NCI-H128 (cell line): ENCODE measurements around the gene TRAPPC2B.

ENCODE experiments used
- DNase-seq: peaks from one replicate; lab custom pipeline; 2025; ENCODE audit not compliant: unreplicated experiment; lab: John Stamatoyannopoulos, UW

Gene TRAPPC2B

DNA sequence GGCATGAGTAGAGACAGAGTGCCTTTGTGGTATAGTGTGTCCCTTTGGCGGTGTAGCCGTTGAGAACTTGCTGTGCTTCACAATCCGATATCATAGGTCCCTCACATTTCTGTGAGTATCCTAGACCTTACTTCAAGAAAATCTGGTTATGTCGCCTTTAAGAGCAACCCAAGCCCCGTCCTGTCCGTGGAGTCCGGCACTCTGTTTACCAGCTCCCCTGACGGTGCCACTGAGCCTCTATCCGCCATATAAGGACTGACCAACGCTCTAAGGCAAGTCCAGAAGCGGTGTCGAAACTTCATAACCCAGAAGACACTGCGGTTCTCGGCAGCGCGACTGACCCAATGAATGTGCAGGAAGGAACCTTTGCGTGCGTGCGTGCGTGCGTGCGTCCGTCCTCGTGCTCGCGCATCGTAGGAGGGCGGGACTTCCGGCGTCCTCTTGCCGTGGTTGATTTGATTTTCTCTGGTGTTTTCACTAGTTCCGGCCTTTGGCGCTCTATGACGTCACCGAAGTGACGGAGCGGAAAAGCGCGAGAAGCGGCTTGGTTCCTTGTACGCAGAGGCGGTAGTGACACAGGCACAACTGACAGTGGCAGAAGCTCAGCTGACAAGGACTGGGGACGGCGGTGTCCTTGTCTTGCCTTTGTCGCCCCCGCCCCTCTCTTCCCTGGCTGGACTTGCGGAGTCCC lies at the start of gene TRAPPC2B, which contains the start of gene ZNF547:
TSS of gene TRAPPC2B (plus strand) at position 555 of the 691 bp plus-strand sequence. CDS start 1,283 bp downstream, outside the sequence.
TSS of gene ZNF547 (plus strand) at position 555 of the 691 bp plus-strand sequence. CDS start 5,005 bp downstream, outside the sequence.
- DNase-seq = peak; percentile 96

DNA sequence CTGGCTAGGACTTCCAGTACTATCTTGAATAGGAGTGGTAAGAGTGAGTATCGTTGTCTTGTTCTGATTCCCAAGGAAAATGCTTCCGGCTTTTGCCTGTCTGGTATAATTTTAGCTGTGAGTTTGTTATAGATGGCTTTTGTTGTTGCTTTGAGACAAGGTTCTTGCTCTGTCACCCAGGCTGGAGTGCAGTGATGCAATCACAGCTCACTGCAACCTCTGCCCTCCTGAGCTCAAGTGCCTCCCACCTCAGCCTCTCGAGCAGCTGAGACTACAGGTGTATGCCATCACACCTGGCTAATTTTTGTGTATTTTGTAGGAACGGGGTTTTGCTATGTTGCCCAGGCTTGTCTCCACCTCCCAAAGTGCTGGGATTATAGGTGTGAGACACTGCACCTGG lies 49.2 kb upstream of the TRAPPC2B start:
- no peak for DNase-seq

DNA sequence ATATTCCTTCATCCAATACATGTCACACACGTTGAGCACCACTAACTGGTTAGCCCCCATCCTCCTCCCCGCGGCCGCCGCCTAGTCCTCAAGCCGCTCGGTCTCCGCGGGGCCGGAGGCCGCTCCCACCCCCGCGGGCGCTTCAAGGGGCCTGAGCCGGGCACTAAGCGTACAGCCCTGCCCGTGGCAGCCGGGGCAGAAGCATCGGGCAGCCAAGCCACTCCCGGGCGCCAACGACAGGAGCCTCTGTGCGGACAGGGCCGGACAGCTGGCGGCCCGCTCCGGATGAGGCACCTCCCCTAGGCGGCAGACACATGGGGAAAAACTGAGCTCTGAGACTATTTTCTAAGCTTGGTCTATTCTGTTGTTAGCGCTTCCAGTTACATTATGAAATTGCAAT lies 45.8 kb upstream of the TRAPPC2B start:
- no peak for DNase-seq

DNA sequence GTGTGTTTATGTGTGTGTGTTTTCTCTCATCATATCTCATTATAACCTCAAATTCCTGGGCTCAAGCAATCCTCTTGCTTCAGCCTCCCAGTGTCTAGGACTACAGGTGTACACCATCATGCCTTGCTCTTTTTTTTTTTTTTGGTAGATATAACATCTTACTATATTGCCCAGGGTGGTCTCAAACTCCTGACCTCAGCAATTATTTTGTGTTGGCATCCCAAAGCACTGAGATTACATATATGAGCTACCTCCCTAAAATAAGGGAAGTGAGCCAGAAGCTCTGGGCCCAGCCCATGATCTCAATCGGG lies 43.5 kb upstream of the TRAPPC2B start:
- DNase-seq = no peak

DNA sequence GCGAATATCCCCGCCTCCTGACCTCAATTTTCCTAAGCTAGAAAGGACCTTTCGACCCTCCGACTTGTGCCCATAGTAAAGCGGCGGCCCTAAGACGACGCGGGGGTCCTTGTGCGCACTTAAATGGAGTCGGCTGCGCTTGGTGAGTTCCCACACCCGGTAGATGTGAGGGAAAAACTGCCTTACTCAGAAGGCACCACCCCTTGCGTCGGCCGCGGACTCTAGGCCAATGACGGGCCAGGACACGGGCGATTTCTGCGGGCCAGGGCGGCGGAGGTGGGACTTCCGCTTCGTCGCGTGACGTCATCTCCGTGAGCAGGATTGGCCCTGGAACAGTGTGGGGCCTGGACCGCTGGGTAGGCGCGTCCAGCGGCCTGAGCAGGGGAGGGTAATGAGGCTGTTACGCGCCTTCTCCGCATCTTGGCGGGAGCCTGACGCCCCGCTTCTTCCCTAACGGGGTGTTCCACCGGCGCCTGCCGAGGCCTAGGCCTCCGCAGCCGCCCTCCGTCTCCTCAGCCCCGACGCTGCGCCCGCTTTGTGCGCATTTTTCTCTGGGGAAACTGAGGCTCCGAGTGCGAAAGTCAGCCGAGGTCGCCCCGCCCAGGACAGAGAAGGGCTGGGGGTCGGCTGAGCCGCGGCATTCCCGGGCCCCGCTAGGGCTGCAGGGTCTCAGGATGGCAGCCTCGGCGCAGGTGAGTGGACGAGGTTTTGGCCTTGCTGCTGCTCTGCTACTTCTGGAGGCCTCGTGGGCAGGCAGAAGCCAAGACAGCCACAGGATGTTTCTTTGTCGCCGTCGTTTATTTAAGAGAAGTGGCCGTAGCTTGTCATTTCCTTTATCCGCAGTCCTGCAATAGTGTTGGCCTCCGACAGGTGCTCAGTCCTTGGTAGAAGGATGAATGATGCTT lies 42.9 kb upstream of the TRAPPC2B start, which contains the start of gene ZNF543:
TSS of gene ZNF543 (plus strand) at position 293 of the 905 bp plus-strand sequence. CDS start at position 675, 382 bp downstream.
- peak; percentile 90 for DNase-seq

DNA sequence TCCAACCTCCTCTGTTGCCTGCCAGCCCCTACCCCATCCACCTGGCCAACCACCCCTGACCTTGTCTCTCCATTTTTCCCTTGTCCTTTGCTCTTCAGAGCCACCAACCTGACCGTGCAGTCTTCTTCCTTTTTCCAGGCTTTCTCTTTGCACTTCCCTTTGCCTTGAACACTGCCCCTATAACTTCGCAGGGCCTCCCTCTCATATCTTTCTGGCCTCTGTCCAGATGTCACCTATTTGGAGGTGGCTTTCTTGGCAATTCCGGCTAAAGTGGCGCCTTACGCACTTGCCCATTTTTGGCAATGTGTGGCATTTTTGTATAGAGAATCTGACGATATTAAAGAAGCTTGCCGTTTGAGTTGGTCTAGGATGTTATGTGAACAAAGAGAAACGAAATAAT lies 42.2 kb upstream of the TRAPPC2B start:
- DNase-seq = no peak

DNA sequence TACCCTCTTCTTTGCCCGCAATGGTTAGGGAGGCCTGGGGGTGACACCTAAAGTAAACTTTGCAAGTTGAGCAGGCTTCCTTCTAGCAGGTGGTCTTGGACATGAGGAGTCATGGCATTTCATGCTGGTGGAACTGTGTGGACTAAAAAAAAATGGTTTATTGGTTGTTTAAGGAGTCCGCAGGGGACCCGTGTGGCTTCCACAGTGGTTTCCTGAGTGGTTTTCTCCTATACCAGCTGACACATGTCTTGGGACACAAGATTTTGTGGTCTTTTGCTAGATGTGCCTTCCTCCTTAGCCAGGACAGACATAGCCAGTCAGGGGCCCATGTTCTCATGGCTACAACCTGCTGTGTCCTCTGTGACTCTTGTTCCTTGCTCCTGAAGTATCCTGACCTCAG lies 41.6 kb upstream of the TRAPPC2B start:
- DNase-seq = no peak

DNA sequence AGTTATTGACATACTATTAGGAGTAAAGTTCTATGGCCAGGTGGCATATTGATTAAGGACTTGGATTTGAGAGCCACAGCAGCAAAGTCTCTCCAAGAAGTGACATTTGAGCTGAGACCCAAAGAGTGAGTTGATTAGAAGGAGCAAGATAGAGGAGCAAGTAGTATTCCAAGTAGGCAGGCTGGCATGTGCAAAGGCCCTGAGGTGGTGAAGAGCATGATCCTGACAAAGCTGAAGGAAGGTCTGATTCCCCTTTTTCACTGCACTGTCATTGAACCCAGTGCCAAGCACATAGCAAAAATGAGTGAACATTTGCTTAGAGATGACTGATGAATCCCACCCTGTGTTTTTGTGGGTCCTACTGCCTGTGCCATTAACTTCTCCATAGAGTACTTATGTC lies 38.4 kb upstream of the TRAPPC2B start:
- DNase-seq = no peak

DNA sequence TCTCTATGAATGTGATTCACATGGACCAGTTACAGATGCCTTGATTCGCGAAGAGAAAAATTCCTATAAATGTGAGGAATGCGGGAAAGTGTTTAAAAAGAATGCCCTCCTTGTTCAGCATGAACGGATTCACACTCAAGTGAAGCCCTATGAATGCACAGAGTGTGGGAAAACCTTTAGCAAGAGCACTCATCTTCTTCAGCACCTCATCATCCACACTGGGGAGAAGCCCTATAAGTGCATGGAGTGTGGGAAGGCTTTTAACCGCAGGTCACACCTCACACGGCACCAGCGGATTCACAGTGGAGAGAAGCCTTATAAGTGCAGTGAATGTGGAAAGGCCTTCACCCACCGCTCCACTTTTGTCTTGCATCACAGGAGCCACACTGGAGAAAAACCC lies 35.4 kb upstream of the TRAPPC2B start:
- no peak for DNase-seq

DNA sequence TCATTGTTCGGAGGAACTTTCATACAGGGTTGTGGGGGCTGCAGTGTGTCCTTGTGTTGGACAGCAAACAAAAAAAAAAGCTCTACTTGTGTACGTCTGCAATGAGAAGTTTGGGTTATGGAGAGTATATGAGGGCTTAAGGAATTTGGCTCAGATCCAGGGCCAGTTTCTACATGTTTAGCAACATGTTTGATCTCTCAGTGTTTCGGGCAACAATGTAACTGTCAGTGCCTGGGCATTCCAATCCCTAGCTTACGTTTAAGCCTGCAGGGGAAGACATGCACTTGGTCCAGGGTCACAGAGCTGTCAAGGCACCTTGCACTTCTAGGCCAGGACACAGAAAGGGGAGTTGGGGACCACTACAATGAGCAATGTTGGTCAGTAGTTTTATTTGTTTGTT lies 29.2 kb upstream of the TRAPPC2B start:
- no peak for DNase-seq

DNA sequence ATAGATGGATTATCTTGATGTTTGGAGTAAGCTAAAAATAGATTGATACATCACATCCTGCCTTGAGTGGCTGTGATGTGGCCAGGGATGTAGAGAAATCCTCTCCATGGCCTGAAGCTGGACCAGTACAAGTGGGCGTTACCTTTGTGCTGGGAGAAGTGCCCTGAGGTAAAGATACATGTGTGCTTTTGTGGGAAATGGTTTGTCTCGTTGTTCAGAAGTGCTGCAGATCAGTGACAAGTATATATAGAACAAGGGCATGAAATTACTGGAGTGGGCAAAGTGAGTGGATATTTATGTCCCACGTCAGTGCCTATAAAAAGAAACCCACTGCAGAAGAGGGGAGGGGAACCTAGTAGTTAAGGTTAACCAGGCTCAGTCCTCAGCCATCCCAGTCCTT lies 24.5 kb upstream of the TRAPPC2B start:
- DNase-seq = no peak

DNA sequence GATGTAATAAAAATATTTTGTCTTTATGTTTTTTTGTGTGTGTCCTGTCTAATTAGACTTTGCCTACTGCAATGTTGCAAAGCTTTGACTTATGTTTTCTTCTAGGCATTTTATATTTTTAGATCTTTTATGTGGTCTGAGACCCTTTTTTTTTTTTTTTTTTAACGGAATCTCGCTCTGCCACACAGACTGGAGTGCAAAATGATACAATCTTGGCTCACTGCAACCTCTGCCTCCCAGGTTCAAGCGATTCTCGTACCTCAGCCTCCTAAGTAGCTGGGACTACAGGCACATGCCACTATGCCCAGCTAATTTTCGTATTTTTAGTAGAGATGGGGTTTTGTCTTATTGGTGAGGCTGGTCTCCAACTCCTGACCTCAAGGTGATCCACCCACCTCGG lies 20.8 kb upstream of the TRAPPC2B start:
- no peak for DNase-seq

DNA sequence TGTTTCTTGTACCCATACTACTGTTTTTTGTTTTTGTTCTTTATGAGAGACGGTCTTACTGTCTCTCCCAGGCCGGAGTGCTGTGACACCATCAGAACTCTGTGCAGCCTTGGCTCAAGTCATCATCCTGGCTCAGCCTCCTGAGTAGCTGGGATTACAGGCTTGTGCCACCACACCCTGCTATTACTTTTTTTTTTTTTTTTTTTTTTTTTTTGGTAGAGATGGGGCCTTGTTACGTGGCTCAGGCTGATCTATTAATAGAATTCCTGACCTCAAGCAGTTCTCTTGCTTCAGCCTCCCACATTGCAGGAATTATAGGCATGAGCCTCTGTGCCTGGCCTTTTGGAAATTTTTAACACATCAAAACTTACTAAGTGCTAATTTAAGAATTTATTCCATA lies 15.2 kb upstream of the TRAPPC2B start:
- DNase-seq = no peak

DNA sequence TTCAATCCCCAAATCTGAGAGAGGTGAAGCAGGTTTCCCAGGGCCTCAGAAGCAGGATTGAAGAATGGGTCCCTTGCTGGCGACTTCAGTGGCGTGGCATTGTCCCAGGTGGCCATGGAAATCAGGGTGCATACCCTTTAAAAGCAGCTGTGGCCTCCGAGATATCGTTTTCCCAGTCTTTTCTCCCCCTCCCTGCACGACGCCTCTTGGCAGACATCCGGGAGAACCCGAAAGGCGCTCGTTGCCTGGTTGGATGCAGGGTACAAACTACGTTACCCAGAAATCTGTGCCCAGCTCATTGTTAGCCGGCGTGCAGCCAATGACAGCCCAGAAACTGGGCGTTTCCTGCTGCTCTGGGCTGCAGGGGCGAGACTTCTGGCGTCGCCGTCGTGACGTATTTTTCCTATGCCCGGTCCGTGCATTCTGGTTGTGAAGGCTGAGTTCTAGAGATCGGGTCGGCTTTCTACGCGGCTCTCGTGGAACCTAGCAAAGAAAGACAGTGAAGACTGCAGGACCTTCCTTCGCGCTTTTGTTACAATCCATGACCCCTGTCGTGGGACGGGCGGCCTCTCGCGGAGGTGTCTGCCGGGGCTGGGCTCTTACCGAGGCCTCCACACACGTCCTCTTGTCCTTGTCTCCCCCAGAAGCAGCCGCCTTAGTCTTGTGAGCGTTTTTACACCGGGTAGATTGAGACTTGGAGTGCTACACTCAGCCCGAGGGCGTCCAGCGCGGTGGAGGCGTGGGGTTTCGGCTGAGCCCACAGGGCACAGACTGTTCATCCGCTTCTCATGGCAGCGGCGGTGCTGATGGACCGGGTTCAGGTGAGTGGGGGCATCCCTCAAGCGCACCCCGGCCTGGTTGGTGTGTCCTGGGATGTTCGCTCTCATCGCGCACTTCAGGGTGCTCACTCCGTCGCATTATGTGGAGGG lies 12.2 kb upstream of the TRAPPC2B start, which contains the start of gene ZNF304:
TSS of gene ZNF304 (plus strand) at position 395 of the 929 bp plus-strand sequence. CDS start at position 789, 394 bp downstream.
- DNase-seq = peak; percentile 90

DNA sequence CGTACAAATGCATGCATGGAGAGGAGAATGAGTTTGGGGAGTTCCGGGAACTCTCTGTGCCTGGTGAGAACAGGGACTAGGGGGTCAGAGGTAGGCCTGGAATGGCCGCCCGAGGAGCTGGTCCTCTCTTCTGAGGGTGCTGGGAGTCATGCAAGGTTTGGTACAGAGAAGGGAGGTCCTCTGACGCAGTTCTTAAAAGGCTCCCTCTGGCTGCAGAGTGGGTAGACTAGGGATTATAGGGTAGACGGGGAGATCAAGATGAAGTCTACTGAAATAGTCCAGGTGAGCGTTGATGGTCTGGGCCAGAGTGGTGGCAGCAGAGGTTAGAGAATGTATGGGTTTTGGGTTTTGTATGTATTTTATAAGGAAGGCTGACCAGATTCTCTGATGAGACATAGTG lies 11.5 kb upstream of the TRAPPC2B start:
- no peak for DNase-seq

DNA sequence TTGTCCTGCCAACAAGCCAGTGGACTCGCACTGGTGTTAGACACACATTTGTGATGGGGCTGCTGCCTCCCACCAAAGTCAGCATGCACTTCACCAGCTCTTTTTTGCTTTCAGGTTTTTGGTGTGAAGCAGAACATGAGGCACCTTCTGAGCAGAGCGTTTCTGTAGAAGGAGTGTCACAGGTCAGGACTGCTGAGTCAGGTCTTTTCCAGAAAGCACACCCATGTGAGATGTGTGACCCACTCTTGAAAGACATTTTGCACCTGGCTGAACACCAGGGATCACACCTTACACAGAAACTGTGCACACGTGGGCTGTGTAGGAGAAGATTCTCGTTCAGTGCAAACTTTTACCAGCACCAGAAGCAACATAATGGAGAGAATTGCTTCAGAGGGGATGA lies 7.4 kb upstream of the TRAPPC2B start:
- no peak for DNase-seq

DNA sequence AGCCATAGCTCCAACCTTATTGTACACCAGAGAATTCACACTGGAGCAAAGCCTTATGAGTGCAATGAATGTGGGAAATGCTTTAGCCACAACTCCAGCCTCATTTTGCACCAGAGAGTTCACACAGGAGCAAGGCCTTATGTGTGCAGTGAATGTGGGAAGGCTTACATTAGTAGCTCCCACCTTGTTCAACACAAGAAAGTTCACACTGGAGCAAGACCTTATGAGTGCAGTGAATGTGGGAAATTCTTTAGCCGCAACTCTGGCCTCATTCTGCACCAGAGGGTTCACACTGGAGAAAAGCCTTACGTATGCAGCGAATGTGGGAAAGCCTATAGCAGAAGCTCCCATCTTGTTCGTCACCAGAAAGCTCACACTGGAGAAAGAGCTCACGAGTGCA lies 5.9 kb upstream of the TRAPPC2B start:
- no peak for DNase-seq

DNA sequence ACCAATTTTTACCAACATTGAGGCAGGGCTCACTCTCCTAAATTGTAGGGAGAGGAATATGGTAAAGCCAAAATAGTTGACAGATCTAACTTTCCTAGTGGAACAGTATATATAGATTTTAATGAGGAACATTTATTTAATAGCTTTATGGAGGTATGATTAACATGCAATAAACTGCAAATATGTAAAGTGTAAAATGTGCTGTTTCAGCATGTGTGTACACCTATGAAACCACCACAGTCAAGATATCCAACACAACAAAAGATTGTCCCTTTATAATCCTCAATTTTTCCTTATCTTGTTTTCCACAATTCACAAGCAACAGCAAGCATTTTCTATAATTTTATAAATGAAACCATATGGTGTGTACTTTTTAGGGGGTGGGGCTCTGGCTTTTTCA lies 4.1 kb upstream of the TRAPPC2B start:
- DNase-seq = no peak

DNA sequence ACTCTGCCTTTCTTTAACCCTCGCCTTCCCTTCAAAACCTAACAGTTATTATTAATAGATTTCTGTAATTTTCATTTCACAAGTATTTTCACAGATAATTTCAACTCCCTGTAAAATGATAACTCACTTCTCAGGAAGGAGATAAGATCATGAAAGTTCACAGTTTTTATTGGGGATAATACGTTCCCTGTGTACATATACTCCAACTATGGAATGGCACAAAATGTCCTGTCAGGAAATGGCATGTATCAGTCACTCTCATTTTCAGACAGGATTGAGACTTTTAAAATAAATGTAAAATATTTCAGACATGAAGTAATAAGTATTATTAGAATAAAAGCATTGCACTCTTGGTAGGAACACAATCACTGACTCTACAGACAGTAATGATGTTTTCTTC lies 932 bp upstream of the TRAPPC2B start:
- DNase-seq = no peak

DNA sequence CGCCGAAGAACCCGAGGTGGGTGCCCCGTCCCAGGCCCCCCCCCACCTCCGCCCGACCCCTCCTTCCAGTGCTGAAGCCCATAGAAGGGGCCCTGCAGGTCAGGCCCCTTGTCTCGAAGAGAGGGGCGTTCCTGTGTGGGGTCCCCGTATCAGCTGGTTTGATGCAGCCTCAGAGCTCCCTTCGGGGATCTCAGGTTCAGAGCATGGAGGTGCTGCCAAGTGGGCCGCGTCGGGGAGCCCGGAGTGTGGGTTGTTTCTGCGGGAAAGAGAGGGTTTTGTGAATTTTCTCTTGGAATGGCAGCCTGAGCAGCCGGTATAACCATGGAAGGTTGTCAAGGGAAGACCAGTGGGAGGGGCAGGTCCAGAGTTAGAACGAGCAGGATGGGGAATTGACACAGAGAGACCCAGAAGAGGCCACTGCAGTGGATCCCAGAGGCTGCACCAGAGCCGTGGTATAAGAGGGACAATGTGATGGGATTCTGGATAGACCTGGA lies 384 bp downstream of the TRAPPC2B start:
- DNase-seq = no peak

DNA sequence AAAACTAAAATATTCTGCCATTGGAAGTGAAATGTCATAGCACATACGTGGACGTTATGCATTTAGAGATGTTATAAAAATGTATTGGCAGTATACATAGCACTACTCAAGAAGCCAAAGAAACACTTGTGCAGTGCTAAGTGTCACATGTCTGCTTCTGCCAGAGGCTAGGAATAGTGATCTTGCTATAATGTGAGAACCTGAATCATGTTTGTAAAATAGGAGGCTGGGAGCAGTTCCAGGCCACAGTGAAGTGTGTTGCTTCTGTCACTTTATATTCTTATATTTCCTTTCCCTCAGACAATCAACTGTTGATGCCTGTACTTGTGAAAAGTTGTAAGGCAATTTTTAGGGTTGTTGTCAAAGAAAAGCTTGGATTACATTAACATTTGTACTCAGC lies 3.4 kb downstream of the TRAPPC2B start:
- no peak for DNase-seq
